Breast epithelium (tissue), 3 donors: ENCODE results near the gene ESCO1.

Source experiments
- POLR2A ChIP-seq: fragments of 450-650 bp; IDR thresholded peaks from one replicate; pipeline ENCODE4 v1.6.1; 2016; ENCODE audit warnings: antibody characterized with exemption, mild to moderate bottlenecking, moderate library complexity
- TF ChIP-seq, protein P1 (sequence below), 3 donors: fragments of 450-650 bp; IDR thresholded peaks; one replicate each; pipeline ENCODE4 v1.5.1; 2016 to 2017; ENCODE audit warnings: antibody characterized with exemption in 3 of 3, mild to moderate bottlenecking in 3 of 3, moderate library complexity in 3 of 3

GRCh38 chr18:21634588-21635199, 34.2 kb upstream of the ESCO1 start:
- TF ChIP-seq, protein P1, sequence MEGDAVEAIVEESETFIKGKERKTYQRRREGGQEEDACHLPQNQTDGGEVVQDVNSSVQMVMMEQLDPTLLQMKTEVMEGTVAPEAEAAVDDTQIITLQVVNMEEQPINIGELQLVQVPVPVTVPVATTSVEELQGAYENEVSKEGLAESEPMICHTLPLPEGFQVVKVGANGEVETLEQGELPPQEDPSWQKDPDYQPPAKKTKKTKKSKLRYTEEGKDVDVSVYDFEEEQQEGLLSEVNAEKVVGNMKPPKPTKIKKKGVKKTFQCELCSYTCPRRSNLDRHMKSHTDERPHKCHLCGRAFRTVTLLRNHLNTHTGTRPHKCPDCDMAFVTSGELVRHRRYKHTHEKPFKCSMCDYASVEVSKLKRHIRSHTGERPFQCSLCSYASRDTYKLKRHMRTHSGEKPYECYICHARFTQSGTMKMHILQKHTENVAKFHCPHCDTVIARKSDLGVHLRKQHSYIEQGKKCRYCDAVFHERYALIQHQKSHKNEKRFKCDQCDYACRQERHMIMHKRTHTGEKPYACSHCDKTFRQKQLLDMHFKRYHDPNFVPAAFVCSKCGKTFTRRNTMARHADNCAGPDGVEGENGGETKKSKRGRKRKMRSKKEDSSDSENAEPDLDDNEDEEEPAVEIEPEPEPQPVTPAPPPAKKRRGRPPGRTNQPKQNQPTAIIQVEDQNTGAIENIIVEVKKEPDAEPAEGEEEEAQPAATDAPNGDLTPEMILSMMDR (IDR thresholded peaks at IDR 0.05): no peak
- no peak for TF ChIP-seq POLR2A
